GM21526 (cell line): Measurements from ENCODE around the gene TBC1D10A.

Experiments
- ATAC-seq: cut with Tn5 transposase; IDR thresholded peaks from one replicate; pipeline ENCODE4 v1.9.1; 2021; ENCODE audit warnings: moderate library complexity; ENCODE audit not compliant: unreplicated experiment, low FRiP score

The TBC1D10A gene

GRCh38 chr22:30250661-30251267 lies 76.0 kb downstream of the TBC1D10A start:
- ATAC-seq: no peak

GRCh38 chr22:30250039-30250565 lies 76.6 kb downstream of the TBC1D10A start:
- ATAC-seq: no peak

GRCh38 chr22:30249049-30250038 lies 77.4 kb downstream of the TBC1D10A start:
- ATAC-seq: no peak

GRCh38 chr22:30248484-30248883 lies 78.3 kb downstream of the TBC1D10A start:
- no peak for ATAC-seq

GRCh38 chr22:30247974-30248373 lies 78.8 kb downstream of the TBC1D10A start:
- no peak for ATAC-seq

- ATAC-seq: no peak
These were observed 79.2 kb downstream of the TBC1D10A start for GRCh38 chr22:30247561-30247960.

GRCh38 chr22:30246814-30247376 lies 79.8 kb downstream of the TBC1D10A start:
- ATAC-seq: no peak

- no peak for ATAC-seq
These were observed 80.5 kb downstream of the TBC1D10A start, which contains the start of gene LIF for GRCh38 chr22:30245985-30246813. Gene LIF (minus strand): TSS chr22:30246759. CDS start chr22:30246695, 64 bp downstream.

GRCh38 chr22:30245181-30245984 lies 81.4 kb downstream of the TBC1D10A start:
- ATAC-seq: no peak

GRCh38 chr22:30244641-30245040 lies 82.1 kb downstream of the TBC1D10A start:
- no peak for ATAC-seq

- no peak for ATAC-seq
These were observed 82.7 kb downstream of the TBC1D10A start for GRCh38 chr22:30244066-30244465.

GRCh38 chr22:30243661-30244060 lies 83.1 kb downstream of the TBC1D10A start:
- no peak for ATAC-seq
